GM23338 (cell line): ENCODE data around the gene SMTNL1. TPM values are rescaled to one million over a fixed set of nuclear protein-coding genes. Genes with fewer than 3 reads are reported as not detected.

Experiments
- ATAC-seq: fragments of 200-7000 bp; cut with Tn5 transposase; 3 replicates; pipeline ENCODE4 v1.9.1; 2020
- DNase-seq: peaks from one replicate; pipeline ENCODE4 v3.0.0-alpha.2; 2015; ENCODE audit warnings: low spot score
- H2AFZ ChIP-seq: fragments of 200-600 bp; sonication (generic); 2 replicates; pipeline ENCODE4 v1.8.0; 2016; ENCODE audit warnings: antibody characterized with exemption, mild to moderate bottlenecking, moderate library complexity
- H3F3A ChIP-seq: fragments of 200-600 bp; sonication (generic); replicated peaks from 2 replicates; pipeline ENCODE4 v1.8.0; 2017; ENCODE audit warnings: antibody characterized with exemption, mixed run types, low read depth
- H3K27ac ChIP-seq: fragments of 200-600 bp; sonication (generic); 2 replicates; pipeline ENCODE4 v1.6.1; 2016; ENCODE audit warnings: low read depth
- H3K27me3 ChIP-seq: fragments of 200-600 bp; sonication (generic); 2 replicates; pipeline ENCODE4 v1.8.0; 2016; ENCODE audit warnings: mild to moderate bottlenecking, mixed run types, moderate library complexity; ENCODE audit not compliant: insufficient read depth
- H3K36me3 ChIP-seq: fragments of 200-600 bp; sonication (generic); 2 replicates; pipeline ENCODE4 v1.8.0; 2016; ENCODE audit warnings: mild to moderate bottlenecking; ENCODE audit not compliant: insufficient read depth
- H3K4me1 ChIP-seq: fragments of 200-600 bp; sonication (generic); 2 replicates; pipeline ENCODE4 v1.8.0; 2016; ENCODE audit warnings: mild to moderate bottlenecking, moderate library complexity; ENCODE audit not compliant: insufficient read depth
- H3K4me2 ChIP-seq: fragments of 200-600 bp; sonication (generic); 2 replicates; pipeline ENCODE4 v1.7.1; 2017; ENCODE audit warnings: mixed run types
- H3K4me3 ChIP-seq: fragments of 200-600 bp; sonication (generic); 2 replicates; pipeline ENCODE4 v1.6.1; 2016; ENCODE audit warnings: mixed run types
- H3K79me2 ChIP-seq: fragments of 200-600 bp; sonication (generic); replicated peaks from 2 replicates; pipeline ENCODE4 v1.8.0; 2017; ENCODE audit warnings: mild to moderate bottlenecking; ENCODE audit not compliant: insufficient read depth
- H3K9me2 ChIP-seq: fragments of 200-600 bp; sonication (generic); 2 replicates; pipeline ENCODE4 v1.8.0; 2017; ENCODE audit not compliant: insufficient read depth
- H4K20me1 ChIP-seq: fragments of 200-600 bp; sonication (generic); replicated peaks from 2 replicates; pipeline ENCODE4 v1.8.0; 2017; ENCODE audit warnings: mild to moderate bottlenecking; ENCODE audit not compliant: insufficient read depth
- H3K27ac Mint-ChIP-seq: 2 replicates; pipeline ENCODE4 v1.8.0; 2020; ENCODE audit warnings: inconsistent platforms, mild to moderate bottlenecking, moderate library complexity, mixed read lengths
- H3K27me3 Mint-ChIP-seq: 3 replicates; pipeline ENCODE4 v1.8.0; 2022; ENCODE audit warnings: low read depth, mild to moderate bottlenecking, moderate library complexity, mixed read lengths, inconsistent platforms; ENCODE audit not compliant: insufficient read depth, poor library complexity
- H3K36me3 Mint-ChIP-seq: 3 replicates; pipeline ENCODE4 v1.8.0; 2021; ENCODE audit warnings: low read depth, mild to moderate bottlenecking, inconsistent platforms, moderate library complexity, mixed read lengths
- H3K4me1 Mint-ChIP-seq: 3 replicates; pipeline ENCODE4 v1.8.0; 2020; ENCODE audit warnings: mild to moderate bottlenecking, inconsistent platforms, mixed read lengths
- H3K4me3 Mint-ChIP-seq: 3 replicates; pipeline ENCODE4 v1.8.0; 2021; ENCODE audit warnings: moderate library complexity, mild to moderate bottlenecking, inconsistent platforms, mixed read lengths
- H3K9me3 Mint-ChIP-seq: 3 replicates; pipeline ENCODE4 v1.8.0; 2020; ENCODE audit warnings: moderate library complexity, mild to moderate bottlenecking, inconsistent platforms, mixed read lengths
- CREB1 ChIP-seq: fragments of 250-450 bp; sonication (Bioruptor Pico); IDR thresholded peaks from 2 replicates; pipeline ENCODE4 v1.5.0; 2020; ENCODE audit warnings: low read depth, mild to moderate bottlenecking, moderate library complexity
- CTCF ChIP-seq, 2 experiments: fragments of 200-600 bp in 1 of 2; sonication (generic) in 1 of 2; conservative IDR thresholded peaks; 2 replicates each; pipeline versions ENCODE4 v1.5.1 to v1.6.1; 2016 to 2017; ENCODE audit warnings: antibody characterized with exemption in 2 of 2, low read depth in 2 of 2, mild to moderate bottlenecking in 2 of 2, moderate library complexity in 1 of 2
- ETS1 ChIP-seq: IDR thresholded peaks from 2 replicates; pipeline ENCODE4 v1.6.1; 2016; ENCODE audit warnings: antibody characterized with exemption
- EZH2 ChIP-seq: fragments of 200-600 bp; sonication (generic); IDR thresholded peaks from one replicate; pipeline ENCODE4 v1.8.0; 2017; ENCODE audit warnings: antibody characterized with exemption, mild to moderate bottlenecking, low read depth; ENCODE audit not compliant: unreplicated experiment
- EZH2phosphoT487 ChIP-seq: fragments of 200-600 bp; sonication (generic); IDR thresholded peaks from one replicate; pipeline ENCODE4 v1.8.1; 2018; ENCODE audit warnings: antibody characterized with exemption; ENCODE audit not compliant: unreplicated experiment
- JUNB ChIP-seq: IDR thresholded peaks from one replicate; pipeline ENCODE4 v1.6.1; 2016; ENCODE audit warnings: antibody characterized with exemption; ENCODE audit not compliant: unreplicated experiment
- NANOG ChIP-seq: IDR thresholded peaks from 2 replicates; pipeline ENCODE4 v1.6.1; 2016; ENCODE audit warnings: antibody characterized with exemption, borderline replicate concordance
- POLR2AphosphoS5 ChIP-seq: IDR thresholded peaks from 2 replicates; pipeline ENCODE4 v1.6.1; 2016; ENCODE audit warnings: antibody characterized with exemption, low read depth
- REST ChIP-seq: IDR thresholded peaks from one replicate; pipeline ENCODE4 v1.6.1; 2018; ENCODE audit warnings: antibody characterized with exemption; ENCODE audit not compliant: unreplicated experiment
- STAT1 ChIP-seq: IDR thresholded peaks from one replicate; pipeline ENCODE4 v1.6.1; 2016; ENCODE audit warnings: antibody characterized with exemption; ENCODE audit not compliant: unreplicated experiment
- polyA plus RNA-seq: library from polyadenylated mRNA; unstranded; fragments of >200 nt; fragmentation: Nextera tagmentation; extraction: Ambion mirVana; gene quantifications from 2 replicates; pipeline ENCODE4 v1.2.1, GENCODE V29; 2016
- total RNA-seq: library from RNA; depleted of rRNA; stranded (reverse); fragments of >200 nt; shearing (Covaris generic); gene quantifications from 2 replicates; pipeline ENCODE4 v1.2.3, GENCODE V29; 2014

SMTNL1 gene
- total and polyA plus RNA-seq, 2 experiments from 2014 or later, result 0.31 to 0.70 TPM

GRCh38 chr11:57506522-57506921, 30.9 kb upstream of the SMTNL1 start:
- Mint-ChIP-seq H3K4me3 (no peak overlapping the region), H3K4me1 (peaks cover 19% of the 10 kb centered on the region), H3K27me3 (peaks cover 6% of the 10 kb centered on the region), H3K27ac (no peak overlapping the region), H3K9me3 (no peaks in the 10 kb centered on the region), H3K36me3 (peaks cover 35% of the 10 kb centered on the region)
- TF ChIP-seq REST (no peak), STAT1 (no peak), CREB1 (CRISPR knock-in tag) (no peak)
- Histone ChIP-seq H2AFZ (no peak overlapping the region), H3K9me2 (no peaks in the 10 kb centered on the region), H3K79me2 (peaks cover 45% of the 10 kb centered on the region), H3K4me1 (peaks cover 11% of the 10 kb centered on the region), H3K27me3 (no peaks in the 10 kb centered on the region), H4K20me1 (peaks cover 14% of the 10 kb centered on the region), H3F3A (0 out of 2 replicates have a peak, but pooled peaks cover 9% of the 10 kb centered on the region), H3K4me2 (no peak overlapping the region), H3K4me3 (no peak overlapping the region), H3K27ac (no peak overlapping the region), H3K36me3 (no peaks in the 10 kb centered on the region)
- no peak for ATAC-seq
- DNase-seq, result no peak

GRCh38 chr11:57508341-57509170, 28.8 kb upstream of the SMTNL1 start:
- H3K4me3 Mint-ChIP-seq, result no peak overlapping the region
- ATAC-seq, result no peak
- TF ChIP-seq ETS1, result no peak
- no peak for TF ChIP-seq EZH2phosphoT487
- no peak for TF ChIP-seq EZH2
- no peak for TF ChIP-seq NANOG
- TF ChIP-seq CTCF (conservative IDR thresholded peaks at IDR 0.05; ENCODE audit: low read depth in 2 of 2), result no peak
- TF ChIP-seq POLR2AphosphoS5, result no peak
- no peak for TF ChIP-seq JUNB
- no peak for TF ChIP-seq REST

More at GRCh38 chr11:57508341-57509170, 28.8 kb upstream of the SMTNL1 start:
- Histone ChIP-seq H3K4me3 (no peak overlapping the region), H3K27me3 (no peaks in the 10 kb centered on the region), H2AFZ (no peak overlapping the region), H3K4me1 (peaks cover 10% of the 10 kb centered on the region), H3K4me2 (no peak overlapping the region), H3K79me2 (peaks cover 55% of the 10 kb centered on the region), H3K27ac (no peak overlapping the region), H4K20me1 (peaks cover 9% of the 10 kb centered on the region; the same call in 1 of the 2 replicates), H3K36me3 (no peaks in the 10 kb centered on the region), H3K9me2 (no peaks in the 10 kb centered on the region), H3F3A (0 out of 2 replicates have a peak, but pooled peaks cover 9% of the 10 kb centered on the region)
- H3K27me3 Mint-ChIP-seq, result peaks cover 1% of the 10 kb centered on the region
- H3K4me1 Mint-ChIP-seq, result peaks cover 21% of the 10 kb centered on the region
- H3K9me3 Mint-ChIP-seq, result no peaks in the 10 kb centered on the region
- no peak for DNase-seq
- peaks cover 38% of the 10 kb centered on the region for H3K36me3 Mint-ChIP-seq
- H3K27ac Mint-ChIP-seq, result peak overlapping the region; percentile 48; the same call in 1 of the 2 replicates
